HepG2 (cell line): ENCODE data around the gene TMEM108.

Experiments used
- ARNTL ChIP-seq: sonication (generic); formaldehyde crosslinking; IDR thresholded peaks from 2 replicates; pipeline ENCODE4 v1.4.0; 2020; ENCODE audit warnings: mild to moderate bottlenecking, missing genetic modification reagents
- CHD2 ChIP-seq: IDR thresholded peaks from 2 replicates; pipeline ENCODE4 v1.6.1; 2011; ENCODE audit warnings: low read depth, low read length, improper control_type of control experiment
- DMAP1 ChIP-seq: IDR thresholded peaks from 2 replicates; pipeline ENCODE4 v1.6.1; 2016
- MZF1 ChIP-seq: sonication (generic); formaldehyde crosslinking; IDR thresholded peaks from 2 replicates; pipeline ENCODE4 v1.8.1; 2023; ENCODE audit warnings: mild to moderate bottlenecking, missing genetic modification reagents, borderline replicate concordance
- YY1 ChIP-seq: IDR thresholded peaks from 2 replicates; pipeline ENCODE4 v1.6.1; 2011; ENCODE audit warnings: low read length, low read depth, moderate library complexity, mild to moderate bottlenecking; ENCODE audit not compliant: insufficient read depth, insufficient replicate concordance
- ZKSCAN5 ChIP-seq: sonication (generic); formaldehyde crosslinking; IDR thresholded peaks from 2 replicates; pipeline ENCODE4 v1.5.1; 2020; ENCODE audit warnings: mild to moderate bottlenecking, missing genetic modification reagents
- ZNF124 ChIP-seq: sonication (generic); formaldehyde crosslinking; IDR thresholded peaks from 2 replicates; pipeline ENCODE4 v1.4.0; 2020; ENCODE audit warnings: missing genetic modification reagents
- TF ChIP-seq, protein P1 (sequence below), 2 experiments: sonication (generic) in 1 of 2; formaldehyde crosslinking in 1 of 2; IDR thresholded peaks; 2 replicates each; pipeline versions ENCODE4 v1.5.1 to v1.6.1; 2011 to 2020; ENCODE audit warnings: borderline replicate concordance in 1 of 2, low read depth in 1 of 2, low read length in 1 of 2, mild to moderate bottlenecking in 1 of 2, missing genetic modification reagents in 1 of 2, moderate library complexity in 1 of 2
- TF ChIP-seq, protein P2 (sequence below): sonication (generic); formaldehyde crosslinking; IDR thresholded peaks from 2 replicates; pipeline ENCODE4 v1.4.0; 2020; ENCODE audit warnings: missing genetic modification reagents
- TF ChIP-seq, protein P3 (sequence below): sonication (generic); formaldehyde crosslinking; IDR thresholded peaks from 2 replicates; pipeline ENCODE4 v1.4.0; 2020; ENCODE audit warnings: missing genetic modification reagents, borderline replicate concordance
- TF ChIP-seq, protein P4 (sequence below): sonication (generic); formaldehyde crosslinking; IDR thresholded peaks from 2 replicates; pipeline ENCODE4 v1.4.0; 2020; ENCODE audit warnings: mild to moderate bottlenecking, missing genetic modification reagents
- TF ChIP-seq, protein P5 (sequence below): IDR thresholded peaks from 2 replicates; pipeline ENCODE4 v1.6.1; 2016

DNA sequence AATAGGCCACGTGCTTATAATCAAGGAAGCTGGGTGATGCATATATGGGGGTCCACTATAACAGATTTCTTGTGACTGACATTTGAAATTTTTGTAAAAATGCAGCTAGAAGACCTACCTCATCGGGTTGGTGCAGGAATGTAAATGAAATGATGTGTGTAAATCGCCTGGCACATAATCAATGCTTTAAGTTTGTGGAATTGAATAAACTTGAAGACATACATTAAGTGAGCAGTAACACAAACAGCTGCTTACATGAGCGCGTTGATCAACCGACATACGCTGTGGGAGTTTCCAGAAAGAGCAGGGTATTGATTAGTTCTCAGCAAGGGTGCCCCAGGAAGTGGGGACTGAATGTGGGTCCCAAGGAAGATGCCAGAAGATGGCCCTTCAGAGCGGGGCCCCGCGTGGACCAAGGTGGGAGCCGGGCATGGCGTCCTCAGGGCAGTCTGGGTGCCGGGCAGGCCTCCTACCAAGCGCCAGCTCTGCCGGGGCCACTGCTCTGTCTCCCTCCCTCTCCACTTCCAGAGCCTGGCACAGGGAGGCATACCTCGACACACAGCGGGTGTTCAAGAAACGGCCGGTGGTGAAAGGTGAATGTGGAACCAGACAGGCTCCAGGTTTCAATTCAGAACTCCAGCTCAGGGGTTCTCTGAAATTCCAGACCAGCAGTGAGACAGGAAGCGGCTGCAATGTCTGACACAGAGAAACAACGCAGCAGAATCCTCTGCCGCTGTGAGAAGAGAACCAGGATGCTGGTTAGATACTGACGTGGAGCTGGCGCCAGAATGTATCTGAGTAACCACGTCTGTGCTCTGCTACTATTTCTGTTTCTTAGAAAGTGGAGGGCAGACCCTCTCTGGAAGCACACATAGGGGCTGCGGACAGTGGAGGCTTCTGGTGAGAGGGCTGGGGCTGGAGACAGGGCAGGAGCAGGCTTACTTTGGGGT lies 374.3 kb downstream of the TMEM108 start:
- TF ChIP-seq DMAP1 (CRISPR knock-in tag) = no peak
- TF ChIP-seq, protein P1, sequence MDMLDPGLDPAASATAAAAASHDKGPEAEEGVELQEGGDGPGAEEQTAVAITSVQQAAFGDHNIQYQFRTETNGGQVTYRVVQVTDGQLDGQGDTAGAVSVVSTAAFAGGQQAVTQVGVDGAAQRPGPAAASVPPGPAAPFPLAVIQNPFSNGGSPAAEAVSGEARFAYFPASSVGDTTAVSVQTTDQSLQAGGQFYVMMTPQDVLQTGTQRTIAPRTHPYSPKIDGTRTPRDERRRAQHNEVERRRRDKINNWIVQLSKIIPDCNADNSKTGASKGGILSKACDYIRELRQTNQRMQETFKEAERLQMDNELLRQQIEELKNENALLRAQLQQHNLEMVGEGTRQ (IDR thresholded peaks at IDR 0.05; ENCODE audit: low read depth, low read length) = no peak
- TF ChIP-seq, protein P1 (CRISPR knock-in tag; IDR thresholded peaks at IDR 0.05; ENCODE audit: borderline replicate concordance) = no peak
- TF ChIP-seq, protein P2, sequence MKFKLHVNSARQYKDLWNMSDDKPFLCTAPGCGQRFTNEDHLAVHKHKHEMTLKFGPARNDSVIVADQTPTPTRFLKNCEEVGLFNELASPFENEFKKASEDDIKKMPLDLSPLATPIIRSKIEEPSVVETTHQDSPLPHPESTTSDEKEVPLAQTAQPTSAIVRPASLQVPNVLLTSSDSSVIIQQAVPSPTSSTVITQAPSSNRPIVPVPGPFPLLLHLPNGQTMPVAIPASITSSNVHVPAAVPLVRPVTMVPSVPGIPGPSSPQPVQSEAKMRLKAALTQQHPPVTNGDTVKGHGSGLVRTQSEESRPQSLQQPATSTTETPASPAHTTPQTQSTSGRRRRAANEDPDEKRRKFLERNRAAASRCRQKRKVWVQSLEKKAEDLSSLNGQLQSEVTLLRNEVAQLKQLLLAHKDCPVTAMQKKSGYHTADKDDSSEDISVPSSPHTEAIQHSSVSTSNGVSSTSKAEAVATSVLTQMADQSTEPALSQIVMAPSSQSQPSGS (CRISPR knock-in tag) = no peak
- no peak for TF ChIP-seq ZKSCAN5 (CRISPR knock-in tag)
- TF ChIP-seq CHD2 = no peak
- no peak for TF ChIP-seq ARNTL
- TF ChIP-seq YY1 = no peak
- no peak for TF ChIP-seq MZF1 (CRISPR knock-in tag)
- TF ChIP-seq, protein P3, sequence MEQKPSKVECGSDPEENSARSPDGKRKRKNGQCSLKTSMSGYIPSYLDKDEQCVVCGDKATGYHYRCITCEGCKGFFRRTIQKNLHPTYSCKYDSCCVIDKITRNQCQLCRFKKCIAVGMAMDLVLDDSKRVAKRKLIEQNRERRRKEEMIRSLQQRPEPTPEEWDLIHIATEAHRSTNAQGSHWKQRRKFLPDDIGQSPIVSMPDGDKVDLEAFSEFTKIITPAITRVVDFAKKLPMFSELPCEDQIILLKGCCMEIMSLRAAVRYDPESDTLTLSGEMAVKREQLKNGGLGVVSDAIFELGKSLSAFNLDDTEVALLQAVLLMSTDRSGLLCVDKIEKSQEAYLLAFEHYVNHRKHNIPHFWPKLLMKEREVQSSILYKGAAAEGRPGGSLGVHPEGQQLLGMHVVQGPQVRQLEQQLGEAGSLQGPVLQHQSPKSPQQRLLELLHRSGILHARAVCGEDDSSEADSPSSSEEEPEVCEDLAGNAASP (CRISPR knock-in tag) = no peak
- TF ChIP-seq, protein P4, sequence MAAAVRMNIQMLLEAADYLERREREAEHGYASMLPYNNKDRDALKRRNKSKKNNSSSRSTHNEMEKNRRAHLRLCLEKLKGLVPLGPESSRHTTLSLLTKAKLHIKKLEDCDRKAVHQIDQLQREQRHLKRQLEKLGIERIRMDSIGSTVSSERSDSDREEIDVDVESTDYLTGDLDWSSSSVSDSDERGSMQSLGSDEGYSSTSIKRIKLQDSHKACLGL (CRISPR knock-in tag) = no peak
- TF ChIP-seq, protein P5, sequence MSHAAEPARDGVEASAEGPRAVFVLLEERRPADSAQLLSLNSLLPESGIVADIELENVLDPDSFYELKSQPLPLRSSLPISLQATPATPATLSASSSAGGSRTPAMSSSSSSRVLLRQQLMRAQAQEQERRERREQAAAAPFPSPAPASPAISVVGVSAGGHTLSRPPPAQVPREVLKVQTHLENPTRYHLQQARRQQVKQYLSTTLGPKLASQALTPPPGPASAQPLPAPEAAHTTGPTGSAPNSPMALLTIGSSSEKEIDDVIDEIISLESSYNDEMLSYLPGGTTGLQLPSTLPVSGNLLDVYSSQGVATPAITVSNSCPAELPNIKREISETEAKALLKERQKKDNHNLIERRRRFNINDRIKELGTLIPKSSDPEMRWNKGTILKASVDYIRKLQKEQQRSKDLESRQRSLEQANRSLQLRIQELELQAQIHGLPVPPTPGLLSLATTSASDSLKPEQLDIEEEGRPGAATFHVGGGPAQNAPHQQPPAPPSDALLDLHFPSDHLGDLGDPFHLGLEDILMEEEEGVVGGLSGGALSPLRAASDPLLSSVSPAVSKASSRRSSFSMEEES (CRISPR knock-in tag) = no peak
- TF ChIP-seq ZNF124 = no peak
